ENCODE data around the gene RGS7.

DNA sequence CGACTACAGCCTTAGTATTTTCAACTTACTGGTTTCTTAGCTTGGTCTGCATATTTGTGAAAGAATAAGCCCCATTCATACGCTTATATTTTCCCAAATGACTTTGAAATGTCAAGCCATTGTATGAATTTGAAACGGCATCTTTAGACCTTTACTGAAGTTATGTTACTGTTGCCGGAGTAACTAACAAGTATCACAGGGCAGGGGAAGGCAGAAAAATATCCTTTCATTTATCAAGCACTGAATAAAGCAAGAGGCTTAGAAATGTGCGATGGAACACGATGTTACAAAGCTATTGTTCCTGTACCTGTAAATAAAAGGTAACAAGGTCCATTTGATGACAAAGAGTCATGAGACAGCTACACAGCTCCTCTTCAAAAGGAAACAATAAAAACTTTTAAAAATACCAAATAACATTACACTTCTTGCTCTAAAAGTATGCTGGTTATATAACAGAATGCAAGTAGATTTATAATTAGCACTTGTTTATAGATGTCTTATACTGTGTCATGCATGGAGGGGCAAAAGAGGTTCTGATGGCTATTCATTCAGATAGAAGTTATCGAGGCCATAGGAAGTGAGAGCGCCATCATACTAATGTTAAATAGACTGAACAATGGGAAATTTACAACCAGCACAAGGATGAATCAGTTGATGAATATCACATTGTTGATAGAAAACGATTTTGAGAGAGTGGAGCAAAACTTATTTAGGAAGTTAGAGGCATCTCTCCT lies 322.6 kb downstream of the RGS7 start:
- TF ChIP-seq POLR2AphosphoS5 (IDR thresholded peaks at IDR 0.05) (no peak), POLR2A (IDR thresholded peaks at IDR 0.05; ENCODE audit: low read depth) (no peak)

Data from esophagus muscularis mucosa (tissue), 2 donors.